ENCODE measurements around the gene OR52I1.

DNA sequence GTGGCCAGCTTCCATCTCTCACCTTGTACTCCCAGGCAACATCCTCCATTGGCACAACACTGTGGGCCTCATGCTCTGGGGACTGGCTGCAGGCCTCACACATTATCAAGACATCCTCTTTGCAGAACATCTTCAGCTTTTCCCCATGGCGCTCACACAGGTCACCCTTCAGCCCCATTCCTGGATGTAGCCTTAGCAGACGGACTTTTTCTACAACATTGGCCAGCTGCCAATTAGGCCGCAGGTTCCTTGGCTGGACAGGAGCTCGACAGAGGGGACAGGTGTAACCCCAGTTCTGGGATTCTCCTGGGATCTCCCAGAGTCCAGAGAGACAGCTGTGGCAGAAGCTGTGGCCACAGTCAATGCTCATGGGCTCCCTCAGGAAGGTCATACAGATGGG lies 11.2 kb downstream of the OR52I1 start:
- TF ChIP-seq CTCF (IDR thresholded peaks at IDR 0.05 in 4 of 5, conservative IDR thresholded peaks at IDR 0.05 in 1 of 5) (no peak), POLR2A (IDR thresholded peaks at IDR 0.05) (no peak)

Measured in gastrocnemius medialis (tissue), 4 donors.